ENCODE data around the gene RET.
"Not testable (repeated sequence)": the region's sequence is repeated elsewhere in the genome, so short reads cannot be mapped to it uniquely, and the experiment has no call there.

RET gene

DNA sequence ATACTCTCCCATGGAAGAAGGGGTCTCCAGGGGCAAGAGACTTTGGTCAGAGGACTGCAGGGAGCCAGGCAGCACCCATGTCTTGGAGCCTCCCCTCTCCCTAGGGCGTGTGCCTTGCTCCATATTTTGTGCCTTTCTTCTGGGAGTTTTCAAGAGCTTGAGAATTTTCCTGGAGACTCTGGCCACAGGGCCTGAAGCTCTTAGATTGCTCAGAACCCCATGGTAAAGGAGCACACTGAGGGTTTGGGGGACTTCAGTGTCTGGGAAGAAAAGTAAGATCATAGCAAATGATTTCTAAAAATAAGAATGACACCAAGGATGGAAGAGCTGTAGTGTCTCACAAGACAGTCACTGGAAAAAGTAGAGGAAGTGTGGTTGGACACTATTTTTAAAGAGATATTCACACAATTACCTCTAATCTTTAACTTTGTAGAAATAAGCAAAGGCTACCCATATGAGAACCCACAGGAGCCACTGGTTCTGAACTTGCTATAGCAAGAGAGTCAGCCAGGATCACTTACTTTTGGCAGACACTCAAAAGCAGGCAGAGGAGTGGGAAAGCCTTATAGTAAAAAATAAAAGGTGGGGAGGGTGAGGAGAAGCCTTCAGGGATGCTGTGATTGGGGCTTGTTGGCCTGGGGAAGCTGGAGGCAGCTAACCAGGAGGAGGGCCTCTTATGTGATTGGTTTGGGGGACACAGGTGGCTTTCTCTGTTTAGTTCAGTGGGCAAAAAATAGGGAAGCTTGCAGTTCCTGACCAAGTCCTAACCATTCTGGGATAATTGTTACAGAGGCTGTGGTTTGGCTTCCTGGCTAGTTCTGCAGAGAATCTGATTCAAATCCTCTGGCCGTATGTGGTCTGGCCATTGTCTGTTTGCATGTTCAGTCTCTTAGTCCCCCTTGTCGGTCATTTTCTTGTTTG is 56.3 kb downstream of the RET start:
- no peak for DNase-seq (ENCODE audit: low read depth in 1 of 2, low spot score in 1 of 2)

GRCh38 chr10:43134126-43134905 is 57.4 kb downstream of the RET start:
- DNase-seq (ENCODE audit: low read depth in 1 of 2, low spot score in 1 of 2) = no peak

- DNase-seq (ENCODE audit: low read depth in 1 of 2, low spot score in 1 of 2) = no peak
Observed at GRCh38 chr10:43135064-43135463, 58.2 kb downstream of the RET start.

DNA sequence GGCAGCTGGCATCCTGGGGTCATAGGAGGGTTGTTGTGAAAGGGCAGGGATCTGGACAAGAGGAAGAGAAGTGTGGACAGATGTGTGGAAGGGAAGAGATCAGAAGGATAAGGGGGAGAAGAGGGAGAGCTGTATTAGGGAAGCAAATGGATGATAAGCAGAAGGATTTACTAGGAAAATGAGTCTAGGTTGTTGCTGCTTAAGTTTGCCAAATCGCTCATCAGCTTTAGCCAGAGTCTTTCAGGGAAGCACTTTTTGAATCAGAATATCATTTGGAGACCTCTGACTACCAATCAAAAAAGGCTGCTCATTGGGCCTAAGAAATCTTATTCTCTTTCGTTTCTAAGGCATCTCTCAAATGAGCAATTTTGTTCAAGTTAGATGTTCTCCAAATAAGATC is 58.8 kb downstream of the RET start:
- no peak for DNase-seq (ENCODE audit: low read depth in 1 of 2, low spot score in 1 of 2)

DNA sequence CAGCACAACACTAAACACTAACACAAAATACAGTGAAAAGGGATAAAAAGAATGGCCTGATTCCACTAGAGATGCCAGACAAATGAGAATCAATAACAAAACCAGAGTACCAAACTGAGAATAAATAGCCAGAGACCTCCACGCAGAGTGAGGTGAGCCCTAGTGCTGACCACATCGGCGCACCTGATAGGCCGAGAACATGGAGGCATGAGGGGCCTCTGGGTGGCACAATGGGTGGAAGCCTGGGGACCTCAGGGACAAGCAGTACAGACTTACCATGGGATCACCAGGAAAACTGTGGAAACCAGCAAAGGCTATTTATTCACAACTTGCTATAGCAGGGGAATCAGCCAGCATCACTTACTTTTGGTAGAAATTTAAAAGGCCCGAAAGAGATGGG is 59.6 kb downstream of the RET start:
- DNase-seq (ENCODE audit: low read depth in 1 of 2, low spot score in 1 of 2) = no peak

DNA sequence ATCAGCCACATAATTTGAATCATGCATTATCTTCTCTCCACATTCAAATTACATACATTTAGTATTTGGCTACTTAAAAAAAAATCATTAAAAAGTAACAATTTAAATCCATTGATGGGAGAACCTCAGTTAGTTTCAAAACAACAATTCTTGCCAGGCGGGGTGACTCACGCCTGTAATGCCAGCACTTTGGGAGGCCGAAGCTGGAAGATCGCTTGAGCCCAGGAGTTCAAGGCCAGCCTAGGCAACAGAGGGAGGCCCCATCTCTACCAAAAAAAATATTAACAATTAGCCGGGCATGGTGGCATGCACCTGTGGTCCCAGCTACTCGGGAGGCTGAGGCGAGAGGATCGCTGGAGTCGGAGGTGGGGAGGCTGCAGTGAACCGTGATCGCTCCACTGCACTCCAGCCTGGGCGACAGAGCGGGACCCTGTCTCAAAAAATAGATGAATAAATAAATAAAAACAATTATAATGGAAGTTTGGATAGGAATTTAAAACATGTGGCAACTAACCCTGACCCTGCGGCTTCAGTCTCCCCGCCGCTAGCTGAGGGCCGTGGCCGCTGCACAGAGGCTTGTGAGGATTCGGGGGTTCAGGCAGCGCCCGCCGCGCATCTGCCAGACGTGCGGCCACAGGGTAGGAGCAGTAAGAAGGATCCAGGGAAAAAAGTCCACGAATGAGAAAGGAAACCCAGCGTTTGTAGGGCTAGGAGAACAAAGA is 60.3 kb downstream of the RET start:
- DNase-seq (ENCODE audit: low read depth in 1 of 2, low spot score in 1 of 2) = no peak

GRCh38 chr10:43137717-43138020 is 60.8 kb downstream of the RET start:
- no peak for DNase-seq (ENCODE audit: low read depth in 1 of 2, low spot score in 1 of 2)

GRCh38 chr10:43138021-43138756 is 61.3 kb downstream of the RET start, which contains the start of gene CSGALNACT2:
CSGALNACT2 (plus strand) TSS chr10:43138445; CDS start chr10:43155150, 16,705 bp downstream.
- peak; percentile 72 to 84 for DNase-seq (ENCODE audit: low read depth in 1 of 2, low spot score in 1 of 2)

DNA sequence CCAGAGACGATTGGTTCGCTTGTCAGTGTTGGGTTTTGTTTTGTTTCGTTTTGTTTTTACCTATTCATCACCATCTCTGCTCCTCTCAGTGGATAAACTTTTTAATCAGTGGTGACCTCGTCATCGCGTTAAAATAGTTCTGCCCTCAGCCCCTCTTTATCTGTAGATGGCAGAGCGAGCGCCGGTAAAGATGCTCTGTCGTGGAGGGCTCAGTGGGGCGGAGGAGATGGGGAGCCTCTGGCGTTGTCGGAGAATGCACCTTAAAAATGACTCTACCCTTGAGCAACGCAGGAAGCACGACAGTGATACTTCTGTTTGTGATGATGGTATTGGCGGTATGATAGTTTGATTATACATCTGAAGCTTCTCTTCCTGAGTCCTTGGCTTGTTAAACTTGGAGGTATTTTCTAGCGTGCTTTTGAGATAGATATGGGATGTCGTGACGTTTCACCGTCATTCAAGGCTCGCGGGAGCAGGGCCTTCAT is 61.9 kb downstream of the RET start:
- DNase-seq (ENCODE audit: low read depth in 1 of 2, low spot score in 1 of 2) = peak; percentile 30 to 47

GRCh38 chr10:43141421-43141820 is 64.6 kb downstream of the RET start:
- no peak for DNase-seq (ENCODE audit: low read depth in 1 of 2, low spot score in 1 of 2)

GRCh38 chr10:43145311-43145710 is 68.4 kb downstream of the RET start:
- no peak for DNase-seq (ENCODE audit: low read depth in 1 of 2, low spot score in 1 of 2)

DNA sequence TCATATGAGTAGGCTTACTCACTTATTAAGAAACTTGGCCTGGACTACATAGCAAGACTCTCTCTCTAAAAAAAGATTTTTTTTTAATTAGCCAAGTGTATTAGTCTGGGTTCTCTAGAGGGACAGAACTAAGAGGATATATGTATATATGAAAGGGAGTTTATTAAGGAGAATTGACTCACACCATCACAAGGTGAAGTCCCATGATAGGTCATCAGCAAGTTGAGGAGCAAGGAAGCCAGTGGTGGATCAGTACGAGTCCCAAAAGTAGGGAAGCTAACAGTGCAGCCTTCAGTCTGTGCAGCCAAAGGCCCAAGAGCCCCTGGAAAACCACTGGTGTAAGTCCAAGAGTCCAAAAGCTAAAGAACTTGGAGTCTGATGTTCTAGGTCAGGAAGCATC is 69.1 kb downstream of the RET start:
- not testable (repeated sequence) for DNase-seq (ENCODE audit: low read depth in 1 of 2, low spot score in 1 of 2)

DNA sequence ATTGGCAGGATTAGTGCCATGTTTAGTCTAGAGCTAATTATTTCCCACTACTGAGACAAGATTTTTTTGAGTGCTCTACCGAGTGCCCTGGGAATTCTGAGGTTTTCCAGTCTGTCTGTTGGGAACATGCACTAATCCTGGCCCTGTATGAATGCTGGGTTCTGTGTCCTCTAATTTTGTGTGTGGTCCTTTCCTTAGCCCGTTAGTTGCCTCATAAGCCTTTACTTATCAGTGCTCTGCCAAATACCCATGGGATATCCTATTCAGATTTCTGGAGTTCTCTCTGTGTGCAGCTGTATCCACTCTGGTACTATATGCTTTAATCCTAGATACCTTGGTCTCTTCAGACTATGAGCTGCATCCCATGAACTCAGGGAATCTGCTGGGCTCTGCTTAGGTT is 74.5 kb downstream of the RET start:
- no peak for DNase-seq (ENCODE audit: low read depth in 1 of 2, low spot score in 1 of 2)

DNA sequence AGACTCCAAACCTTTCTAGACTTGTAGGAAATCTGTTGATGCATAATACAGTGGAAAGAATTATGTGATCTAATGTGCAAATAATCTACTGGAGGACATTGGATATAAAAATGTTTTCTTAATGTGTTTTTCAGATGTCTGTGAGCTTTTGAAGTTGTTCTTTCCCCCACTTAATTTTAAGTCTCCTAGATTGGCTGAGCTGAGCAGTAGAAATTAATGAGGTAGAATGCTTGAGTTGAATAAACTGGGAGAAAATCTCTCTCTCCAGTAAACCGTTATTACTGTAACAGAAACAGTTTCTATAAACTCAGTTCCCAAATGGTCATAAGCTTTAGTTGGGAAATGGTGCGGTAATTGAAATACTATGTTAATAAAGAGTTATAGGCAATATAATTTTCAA is 77.0 kb downstream of the RET start:
- no peak for DNase-seq (ENCODE audit: low read depth in 1 of 2, low spot score in 1 of 2)

GRCh38 chr10:43155221-43155620 is 78.4 kb downstream of the RET start:
- DNase-seq (ENCODE audit: low read depth in 1 of 2, low spot score in 1 of 2) = no peak

- no peak for DNase-seq (ENCODE audit: low read depth in 1 of 2, low spot score in 1 of 2)
Observed at GRCh38 chr10:43155741-43156140, 78.9 kb downstream of the RET start.

DNA sequence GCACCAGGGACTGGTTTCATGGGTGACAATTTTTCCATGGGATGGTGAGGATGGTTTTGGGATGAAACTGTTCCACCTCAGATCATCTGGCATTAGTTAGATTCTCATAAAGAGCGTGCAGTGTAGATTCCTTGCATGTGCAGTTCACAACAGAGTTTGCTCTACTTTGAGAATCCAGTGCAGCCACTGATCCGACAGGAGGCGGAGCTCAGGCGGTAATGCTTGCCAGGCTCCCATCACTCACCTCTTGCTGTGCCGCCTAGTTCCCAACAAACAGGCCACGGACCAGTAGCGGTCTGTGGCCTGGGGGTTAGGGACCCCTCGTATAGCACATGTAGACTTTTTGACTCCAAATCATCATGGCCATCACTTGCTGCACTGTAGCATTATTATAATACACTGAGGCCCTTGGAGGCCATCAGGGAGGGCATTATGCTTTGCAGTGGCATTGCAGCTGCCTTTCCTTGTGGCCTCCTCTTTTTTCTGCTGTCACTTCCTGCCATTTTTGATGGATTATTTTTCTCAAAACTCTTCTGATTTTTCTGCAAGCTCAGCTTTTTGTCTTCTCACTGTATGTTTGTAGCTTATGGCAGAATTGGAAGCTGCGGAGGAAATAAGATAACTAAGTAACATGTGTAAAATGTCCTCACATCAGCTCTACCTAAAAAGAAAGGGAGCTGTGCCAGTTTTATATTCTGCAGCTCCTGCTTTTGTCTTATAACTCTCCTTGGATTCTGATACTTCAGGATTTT is 79.9 kb downstream of the RET start:
- no peak for DNase-seq (ENCODE audit: low read depth in 1 of 2, low spot score in 1 of 2)

GRCh38 chr10:43158636-43159035 is 81.8 kb downstream of the RET start:
- no peak for DNase-seq (ENCODE audit: low read depth in 1 of 2, low spot score in 1 of 2)

GRCh38 chr10:43160046-43160920 is 83.4 kb downstream of the RET start:
- peak in 1 of 2 donors; percentile 13 for DNase-seq (ENCODE audit: low read depth in 1 of 2, low spot score in 1 of 2)

Data from activated T-helper 1 cell treated with anti-CD3 and anti-CD28 coated beads, Interleukin-2, amount 50 U/mL, for 16 hours (primary cell).